Activated T-helper 1 cell treated with Interleukin-2 at 50 U/mL for 16 hours (primary cell): ENCODE measurements around the gene TBL1XR1.
"Not testable (repeated sequence)": the region's sequence is repeated elsewhere in the genome, so short reads cannot be mapped to it uniquely, and the experiment has no call there.

Experiments
- DNase-seq: peaks from one replicate; pipeline ENCODE4 v3.0.0-alpha.2; 2020; ENCODE audit warnings: low read depth

The TBL1XR1 gene

DNA sequence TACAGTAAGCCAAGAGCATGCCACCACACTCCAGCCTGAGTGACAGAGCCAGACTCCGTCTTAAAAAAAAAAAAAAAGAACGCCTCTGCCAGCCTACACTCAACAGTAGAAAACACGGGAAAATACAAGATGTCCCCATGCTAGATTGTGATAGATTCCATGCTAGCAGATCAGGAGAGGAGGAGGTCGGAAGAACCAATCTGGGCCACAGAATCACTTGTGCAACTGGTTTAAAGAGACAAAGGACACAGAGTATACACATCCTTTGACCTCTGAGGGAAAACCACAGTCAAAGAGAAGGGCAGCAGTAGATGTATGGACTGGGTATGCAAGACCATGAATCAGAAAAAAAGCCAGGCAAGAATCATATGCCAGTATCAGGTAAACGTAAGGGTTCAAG, 15.9 kb downstream of the TBL1XR1 start:
- DNase-seq: no peak

DNA sequence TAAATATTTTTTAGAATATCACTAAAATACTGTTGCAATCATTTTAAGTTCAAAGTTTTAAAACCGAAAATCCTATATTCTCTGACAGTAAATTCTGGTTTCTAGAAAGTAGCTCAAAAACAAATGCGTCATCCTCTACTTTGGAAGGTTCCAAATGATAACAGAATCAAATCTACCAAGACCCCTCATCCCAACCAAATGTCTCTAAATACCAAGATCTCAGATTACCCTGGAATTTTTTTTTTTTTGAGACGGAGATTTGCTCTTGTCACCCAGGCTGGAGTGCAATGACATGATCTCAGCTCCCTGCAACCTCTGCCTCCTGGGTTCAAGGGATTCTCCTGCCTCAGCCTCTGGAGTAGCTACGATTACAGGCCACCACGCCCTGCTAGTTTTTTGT, 16.8 kb downstream of the TBL1XR1 start:
- DNase-seq: no peak

GRCh38 chr3:177179281-177180067, 17.8 kb downstream of the TBL1XR1 start:
- DNase-seq: no peak

- no peak for DNase-seq
Measured at GRCh38 chr3:177177749-177178221, 19.5 kb downstream of the TBL1XR1 start.

DNA sequence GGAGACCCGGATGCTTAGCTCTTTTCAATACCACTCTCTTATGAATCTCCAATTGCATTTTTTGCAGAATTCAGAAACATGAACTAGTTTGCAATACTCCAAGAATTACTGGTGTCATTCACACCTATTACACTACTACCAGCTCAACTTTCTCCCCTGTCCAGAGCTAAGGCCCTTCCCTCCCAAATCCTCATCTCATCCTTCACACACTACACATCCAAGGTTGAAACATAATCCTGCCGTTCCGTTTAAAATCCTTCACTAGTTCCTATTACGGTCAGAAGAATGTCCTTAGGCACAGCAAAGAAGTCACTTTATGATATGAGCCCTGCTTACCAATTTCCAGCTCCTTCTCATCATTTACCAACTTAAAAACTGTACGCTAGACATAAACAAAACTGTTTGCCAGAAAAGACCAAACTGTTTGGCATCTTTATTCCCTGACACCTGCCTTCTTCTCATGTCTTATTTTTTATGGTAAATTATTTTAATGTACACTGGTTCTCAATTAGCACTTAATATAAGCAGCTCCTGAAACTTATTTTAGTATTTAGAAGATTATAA, 22.6 kb downstream of the TBL1XR1 start:
- no peak for DNase-seq

- DNase-seq: no peak
Measured at GRCh38 chr3:177169936-177170722, 27.2 kb downstream of the TBL1XR1 start.

DNA sequence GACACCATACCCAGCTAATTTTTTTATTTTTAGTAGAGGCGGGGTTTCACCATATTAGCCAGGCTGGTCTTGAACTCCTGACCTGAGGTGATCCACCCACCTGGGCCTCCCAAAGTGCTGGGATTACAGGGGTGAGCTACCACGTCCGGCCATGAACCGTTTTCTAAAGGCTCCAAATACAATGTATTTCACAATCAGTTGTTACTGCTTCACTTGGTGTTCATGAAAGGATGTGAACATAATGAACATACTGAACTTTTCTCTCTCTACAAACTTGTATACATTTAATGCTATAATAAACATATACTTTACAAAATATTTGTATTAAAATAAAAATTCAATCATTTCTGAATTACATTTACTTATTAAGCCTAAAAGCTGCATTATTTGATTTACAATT, 28.9 kb downstream of the TBL1XR1 start:
- DNase-seq: no peak

GRCh38 chr3:177162742-177163141, 34.5 kb downstream of the TBL1XR1 start:
- no peak for DNase-seq

DNA sequence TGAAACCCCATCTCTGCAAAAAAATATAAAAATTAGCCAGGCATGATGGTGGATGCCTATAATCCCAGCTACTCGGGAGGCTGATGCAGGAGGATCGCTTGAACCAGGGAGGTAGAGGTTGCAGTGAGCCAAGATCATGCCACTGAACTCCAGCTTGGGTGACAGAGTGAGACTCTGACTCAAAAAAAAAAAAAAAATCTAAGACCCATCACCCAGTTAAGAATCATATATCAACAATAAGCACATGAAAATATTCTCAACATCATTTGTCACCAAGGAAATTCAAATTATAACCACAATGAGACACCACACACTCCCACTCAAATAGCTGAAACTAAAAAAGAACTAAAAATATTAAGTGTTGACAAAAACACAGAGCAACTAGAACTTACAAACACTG, 35.7 kb downstream of the TBL1XR1 start:
- not testable (repeated sequence) for DNase-seq

- no peak for DNase-seq
Measured at GRCh38 chr3:177158461-177158860, 38.8 kb downstream of the TBL1XR1 start.

DNA sequence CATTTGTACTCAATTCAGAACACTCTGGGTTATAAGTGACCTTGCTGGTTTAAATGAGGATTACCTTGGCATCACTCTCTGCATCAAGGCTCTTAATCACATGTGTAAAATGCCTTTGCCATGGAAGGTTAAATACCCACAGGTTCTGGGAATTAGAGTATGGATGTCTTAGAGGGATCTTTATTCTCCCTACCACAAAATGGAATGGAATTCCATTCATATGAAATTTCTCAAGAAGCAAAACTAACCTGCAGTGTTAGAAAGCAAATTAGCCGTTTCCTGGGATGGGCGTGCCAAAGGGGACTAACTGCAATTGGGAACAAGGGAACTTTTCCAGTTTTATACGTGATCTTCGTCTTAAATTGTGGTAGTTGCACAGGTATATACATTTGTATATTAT, 39.8 kb downstream of the TBL1XR1 start:
- no peak for DNase-seq

DNA sequence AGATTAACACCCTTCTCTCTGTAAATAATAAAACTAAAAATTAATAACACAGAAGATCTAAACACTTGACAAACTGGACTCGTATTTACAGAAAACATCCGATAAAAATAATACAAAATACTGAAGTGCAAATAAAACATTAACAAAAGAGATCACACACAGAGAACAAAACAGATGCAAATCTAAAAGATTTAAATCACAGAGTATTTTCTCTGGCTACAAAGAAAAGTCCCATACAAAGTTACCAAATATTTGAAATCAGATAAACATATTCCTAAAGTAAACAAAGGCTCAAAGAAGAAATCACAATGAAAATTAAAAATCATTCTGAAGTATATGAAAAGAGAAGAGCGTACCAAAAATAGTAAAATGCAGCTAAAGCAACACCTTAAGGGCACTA, 42.5 kb downstream of the TBL1XR1 start:
- no peak for DNase-seq

DNA sequence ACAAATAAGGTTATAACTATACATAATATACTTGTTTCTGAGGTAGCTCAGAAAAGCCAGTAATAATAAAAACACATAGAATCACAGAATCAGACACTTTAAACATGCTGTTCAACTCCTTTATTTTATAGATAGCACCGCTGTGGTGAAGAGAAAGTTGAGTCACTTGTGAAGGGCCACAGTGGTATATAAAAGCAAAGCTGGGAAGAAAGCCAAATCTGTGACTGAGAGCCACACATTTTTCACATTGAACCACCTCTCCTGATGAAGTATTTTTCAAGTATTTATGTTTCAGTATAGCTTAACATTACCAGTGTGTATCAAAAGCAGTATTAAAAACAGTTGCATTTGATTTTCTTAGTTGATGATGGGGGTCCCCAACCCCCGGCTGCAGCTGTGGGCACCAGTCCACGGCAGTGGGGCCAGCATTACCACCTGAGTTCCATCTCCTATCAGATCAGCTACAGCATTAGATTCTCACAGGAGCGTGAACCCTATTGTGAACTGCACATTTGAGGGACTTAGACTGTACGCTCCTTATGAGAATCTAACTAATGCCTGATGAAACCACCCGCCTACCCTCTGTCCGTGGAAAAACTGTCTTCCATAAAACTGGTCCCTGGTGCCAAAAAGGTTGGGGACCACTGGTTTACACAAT, 46.2 kb downstream of the TBL1XR1 start:
- DNase-seq: no peak

GRCh38 chr3:177150218-177150916, 46.9 kb downstream of the TBL1XR1 start:
- no peak for DNase-seq

- no peak for DNase-seq
Measured at GRCh38 chr3:177149106-177149505, 48.2 kb downstream of the TBL1XR1 start.

DNA sequence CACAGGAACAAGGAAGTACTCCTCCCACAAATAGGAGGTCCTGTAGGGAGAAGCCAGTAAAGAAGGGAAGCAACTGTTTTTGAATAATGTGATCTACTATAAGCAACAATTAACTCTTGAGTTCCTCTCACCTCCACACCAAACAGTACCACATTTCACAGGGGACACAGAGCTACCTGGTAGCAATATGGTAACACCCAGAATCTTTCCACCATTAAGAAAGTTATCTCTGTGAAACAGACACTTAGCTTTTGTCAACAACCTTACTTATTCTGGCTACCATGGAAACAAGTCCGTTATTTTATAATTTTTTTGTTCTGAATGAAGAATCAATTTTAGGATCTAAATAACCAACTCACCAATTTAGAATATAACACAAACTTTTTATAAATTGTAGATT, 49.5 kb downstream of the TBL1XR1 start:
- DNase-seq: no peak

- no peak for DNase-seq
Measured at GRCh38 chr3:177146646-177147045, 50.6 kb downstream of the TBL1XR1 start.

GRCh38 chr3:177145954-177146353, 51.3 kb downstream of the TBL1XR1 start:
- DNase-seq: no peak

DNA sequence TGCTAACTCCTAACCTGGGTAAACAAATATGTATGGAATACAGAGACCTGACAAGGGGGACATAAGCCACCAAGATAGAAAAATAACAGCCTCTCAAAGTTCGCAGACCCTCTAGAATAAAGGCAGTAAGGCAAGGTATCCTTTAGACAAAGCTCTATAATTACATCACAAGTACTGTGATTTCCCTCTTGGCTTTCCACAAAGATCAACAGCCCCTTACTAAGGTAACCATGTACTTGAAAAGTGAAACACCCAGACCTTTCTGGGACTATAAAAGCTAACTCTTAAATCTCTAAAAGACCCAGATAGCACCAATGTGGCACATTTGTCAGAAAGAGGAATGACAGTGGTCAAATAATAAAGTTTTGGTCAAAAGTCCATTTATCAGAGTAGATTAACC, 51.9 kb downstream of the TBL1XR1 start:
- DNase-seq: no peak

GRCh38 chr3:177144922-177145321, 52.4 kb downstream of the TBL1XR1 start:
- no peak for DNase-seq

DNA sequence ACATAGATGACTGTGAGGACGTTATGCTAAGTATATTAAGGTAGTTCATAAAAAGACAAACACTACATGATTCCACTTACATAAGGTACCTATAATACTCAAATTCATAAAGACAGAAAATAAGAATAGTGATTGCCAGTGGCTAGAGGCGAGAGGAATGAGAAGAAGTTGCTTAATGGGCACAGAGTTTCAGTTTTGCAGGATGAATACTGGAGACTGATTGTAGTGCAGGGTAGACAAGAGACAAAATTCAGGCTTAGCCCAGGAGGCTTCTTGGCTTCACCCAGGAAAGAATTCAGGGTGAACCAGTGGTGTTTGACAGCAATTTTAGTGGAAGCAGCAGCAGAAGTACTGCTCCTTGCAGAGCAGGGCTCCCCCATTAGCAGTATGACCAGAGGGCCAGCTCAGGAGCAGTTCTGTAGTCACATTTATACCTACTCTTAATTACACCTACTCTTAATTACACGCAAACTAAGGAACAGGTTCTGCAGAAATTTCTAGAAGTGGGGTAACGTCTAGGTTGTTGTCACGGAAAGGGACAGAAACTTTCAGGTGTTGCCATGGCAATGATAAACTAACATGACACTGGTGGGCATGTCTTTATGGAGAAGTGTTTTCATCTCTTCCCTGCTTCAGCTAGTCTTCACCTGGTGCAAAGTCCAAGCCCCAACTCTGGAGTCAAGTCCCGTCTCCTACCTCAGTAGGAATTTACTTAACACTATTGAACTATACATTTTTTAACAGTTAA, 55.2 kb downstream of the TBL1XR1 start:
- DNase-seq: no peak
